Stimulated activated naive CD8-positive, alpha-beta T cell treated with anti-CD3 and anti-CD28 coated beads, Interleukin-15, Interleukin-2, amounts not matched to agents 100 ng/mL and 50 ng/mL, for 24 hours (primary cell): ENCODE results near the gene NKAIN2.

Experiments
- H3K27ac Mint-ChIP-seq: one replicate; pipeline ENCODE4 v1.8.0; 2021; ENCODE audit warnings: mild to moderate bottlenecking, mixed read lengths
- H3K27me3 Mint-ChIP-seq: one replicate; pipeline ENCODE4 v1.8.0; 2021; ENCODE audit warnings: mixed read lengths
- H3K36me3 Mint-ChIP-seq: one replicate; pipeline ENCODE4 v1.8.0; 2021; ENCODE audit warnings: low read depth, mixed read lengths
- H3K4me1 Mint-ChIP-seq: one replicate; pipeline ENCODE4 v1.8.0; 2021; ENCODE audit warnings: low read depth, mixed read lengths
- H3K4me3 Mint-ChIP-seq: one replicate; pipeline ENCODE4 v1.8.0; 2021; ENCODE audit warnings: mild to moderate bottlenecking, mixed read lengths
- H3K9me3 Mint-ChIP-seq: one replicate; pipeline ENCODE4 v1.8.0; 2021; ENCODE audit warnings: mixed read lengths

Gene NKAIN2

GRCh38 chr6:124033501-124033900, 229.8 kb downstream of the NKAIN2 start:
- no peaks in the 10 kb centered on the region for H3K27me3 Mint-ChIP-seq
- no peaks in the 10 kb centered on the region for H3K4me1 Mint-ChIP-seq
- H3K4me3 Mint-ChIP-seq: no peak overlapping the region
- no peaks in the 10 kb centered on the region for H3K36me3 Mint-ChIP-seq
- H3K27ac Mint-ChIP-seq: no peak overlapping the region
- peaks cover 15% of the 10 kb centered on the region for H3K9me3 Mint-ChIP-seq

GRCh38 chr6:124036384-124036783, 232.7 kb downstream of the NKAIN2 start:
- Mint-ChIP-seq H3K4me3 (no peak overlapping the region), H3K4me1 (no peaks in the 10 kb centered on the region), H3K36me3 (no peaks in the 10 kb centered on the region), H3K9me3 (peaks cover 10% of the 10 kb centered on the region), H3K27me3 (no peaks in the 10 kb centered on the region), H3K27ac (no peak overlapping the region)

- Mint-ChIP-seq H3K36me3 (no peaks in the 10 kb centered on the region), H3K27me3 (no peaks in the 10 kb centered on the region), H3K4me3 (no peak overlapping the region), H3K4me1 (no peaks in the 10 kb centered on the region), H3K27ac (no peak overlapping the region), H3K9me3 (peaks cover 10% of the 10 kb centered on the region)
Observed at GRCh38 chr6:124040655-124041054, 237.0 kb downstream of the NKAIN2 start.

GRCh38 chr6:124052120-124052519, 248.5 kb downstream of the NKAIN2 start:
- no peaks in the 10 kb centered on the region for H3K36me3 Mint-ChIP-seq
- H3K27me3 Mint-ChIP-seq: no peaks in the 10 kb centered on the region
- H3K4me1 Mint-ChIP-seq: no peaks in the 10 kb centered on the region
- no peak overlapping the region for H3K4me3 Mint-ChIP-seq
- H3K9me3 Mint-ChIP-seq: no peaks in the 10 kb centered on the region
- no peak overlapping the region for H3K27ac Mint-ChIP-seq

GRCh38 chr6:124053315-124053714, 249.7 kb downstream of the NKAIN2 start:
- Mint-ChIP-seq H3K9me3 (no peaks in the 10 kb centered on the region), H3K36me3 (no peaks in the 10 kb centered on the region), H3K27ac (no peak overlapping the region), H3K4me1 (no peaks in the 10 kb centered on the region), H3K4me3 (no peak overlapping the region), H3K27me3 (no peaks in the 10 kb centered on the region)

GRCh38 chr6:124054034-124054433, 250.4 kb downstream of the NKAIN2 start:
- no peak overlapping the region for H3K4me3 Mint-ChIP-seq
- no peak overlapping the region for H3K27ac Mint-ChIP-seq
- H3K36me3 Mint-ChIP-seq: no peaks in the 10 kb centered on the region
- H3K4me1 Mint-ChIP-seq: no peaks in the 10 kb centered on the region
- H3K27me3 Mint-ChIP-seq: no peaks in the 10 kb centered on the region
- no peaks in the 10 kb centered on the region for H3K9me3 Mint-ChIP-seq

- Mint-ChIP-seq H3K9me3 (no peaks in the 10 kb centered on the region), H3K27me3 (no peaks in the 10 kb centered on the region), H3K4me1 (no peaks in the 10 kb centered on the region), H3K27ac (no peak overlapping the region), H3K4me3 (no peak overlapping the region), H3K36me3 (no peaks in the 10 kb centered on the region)
Observed at GRCh38 chr6:124055395-124055794, 251.7 kb downstream of the NKAIN2 start.

- H3K4me3 Mint-ChIP-seq: no peak overlapping the region
- no peaks in the 10 kb centered on the region for H3K36me3 Mint-ChIP-seq
- no peak overlapping the region for H3K27ac Mint-ChIP-seq
- H3K27me3 Mint-ChIP-seq: no peaks in the 10 kb centered on the region
- no peaks in the 10 kb centered on the region for H3K9me3 Mint-ChIP-seq
- H3K4me1 Mint-ChIP-seq: no peaks in the 10 kb centered on the region
Observed at GRCh38 chr6:124055963-124056362, 252.3 kb downstream of the NKAIN2 start.

GRCh38 chr6:124056407-124057334, 253.0 kb downstream of the NKAIN2 start:
- Mint-ChIP-seq H3K27ac (no peak overlapping the region), H3K36me3 (no peaks in the 10 kb centered on the region), H3K4me3 (no peak overlapping the region), H3K9me3 (no peaks in the 10 kb centered on the region), H3K27me3 (no peaks in the 10 kb centered on the region), H3K4me1 (no peaks in the 10 kb centered on the region)

GRCh38 chr6:124057461-124057860, 253.8 kb downstream of the NKAIN2 start:
- Mint-ChIP-seq H3K4me3 (no peak overlapping the region), H3K4me1 (no peaks in the 10 kb centered on the region), H3K27me3 (no peaks in the 10 kb centered on the region), H3K27ac (no peak overlapping the region), H3K36me3 (no peaks in the 10 kb centered on the region), H3K9me3 (no peaks in the 10 kb centered on the region)

- Mint-ChIP-seq H3K27ac (no peak overlapping the region), H3K36me3 (no peaks in the 10 kb centered on the region), H3K27me3 (no peaks in the 10 kb centered on the region), H3K4me1 (no peaks in the 10 kb centered on the region), H3K9me3 (no peaks in the 10 kb centered on the region), H3K4me3 (no peak overlapping the region)
Observed at GRCh38 chr6:124064317-124065113, 260.9 kb downstream of the NKAIN2 start.

GRCh38 chr6:124066269-124066668, 262.6 kb downstream of the NKAIN2 start:
- Mint-ChIP-seq H3K9me3 (peaks cover 6% of the 10 kb centered on the region), H3K27me3 (no peaks in the 10 kb centered on the region), H3K4me3 (no peak overlapping the region), H3K36me3 (no peaks in the 10 kb centered on the region), H3K4me1 (no peaks in the 10 kb centered on the region), H3K27ac (no peak overlapping the region)

- no peaks in the 10 kb centered on the region for H3K36me3 Mint-ChIP-seq
Observed at GRCh38 chr6:124066946-124067552, 263.4 kb downstream of the NKAIN2 start.

GRCh38 chr6:124069230-124069950, 265.7 kb downstream of the NKAIN2 start:
- Mint-ChIP-seq H3K9me3 (peaks cover 6% of the 10 kb centered on the region), H3K36me3 (no peaks in the 10 kb centered on the region), H3K27ac (no peak overlapping the region), H3K27me3 (no peaks in the 10 kb centered on the region), H3K4me1 (no peaks in the 10 kb centered on the region), H3K4me3 (no peak overlapping the region)

More at GRCh38 chr6:124066946-124067552, 263.4 kb downstream of the NKAIN2 start:
- H3K27ac Mint-ChIP-seq: no peak overlapping the region
- H3K27me3 Mint-ChIP-seq: no peaks in the 10 kb centered on the region
- H3K4me3 Mint-ChIP-seq: no peak overlapping the region
- no peaks in the 10 kb centered on the region for H3K4me1 Mint-ChIP-seq
- H3K9me3 Mint-ChIP-seq: peaks cover 6% of the 10 kb centered on the region
